Lung (tissue), 12 donors: Measurements from ENCODE around the gene NHLH1. TPM values are rescaled to one million over a fixed set of nuclear protein-coding genes. Genes with fewer than 3 reads are reported as not detected.

Experiments used
- ATAC-seq: fragments of 200-7000 bp; cut with Tn5 transposase; one replicate; pipeline ENCODE4 v1.9.1; 2020; ENCODE audit warnings: moderate number of reproducible peaks; ENCODE audit not compliant: insufficient read depth, low FRiP score
- DNase-seq, 3 donors: peaks; one replicate each; pipeline ENCODE4 v3.0.0-alpha.2; 2013 to 2017
- H3K27ac ChIP-seq, 2 donors: one replicate each; pipeline ENCODE4 v1.5.1; 2013; ENCODE audit warnings: mild to moderate bottlenecking in 2 of 2, moderate library complexity in 2 of 2, control low read depth in 1 of 2, inconsistent platforms in 1 of 2, low read depth in 1 of 2, low read length in 1 of 2
- H3K27me3 ChIP-seq, 3 donors: one replicate each; pipeline ENCODE4 v1.5.1; 2013; ENCODE audit warnings: low read length in 2 of 3; ENCODE audit not compliant: control insufficient read depth in 3 of 3, insufficient read depth in 3 of 3
- H3K36me3 ChIP-seq, 4 donors: one replicate each; pipeline ENCODE4 v1.5.1; 2013; ENCODE audit warnings: low read length in 4 of 4, mild to moderate bottlenecking in 1 of 4, moderate library complexity in 1 of 4; ENCODE audit not compliant: control insufficient read depth in 4 of 4, insufficient read depth in 4 of 4
- H3K4me1 ChIP-seq, 5 donors: one replicate each; pipeline ENCODE4 v1.5.1; 2013; ENCODE audit warnings: low read length in 5 of 5, mild to moderate bottlenecking in 2 of 5, moderate library complexity in 1 of 5; ENCODE audit not compliant: control insufficient read depth in 5 of 5, insufficient read depth in 5 of 5
- H3K4me3 ChIP-seq: one replicate; pipeline ENCODE4 v1.5.1; 2013; ENCODE audit warnings: mild to moderate bottlenecking, control low read depth, moderate library complexity
- H3K9ac ChIP-seq, 2 donors: one replicate each; pipeline ENCODE4 v1.5.1; 2013; ENCODE audit warnings: low read length in 2 of 2, control low read depth in 1 of 2; ENCODE audit not compliant: insufficient read depth in 1 of 2
- H3K9me3 ChIP-seq, 4 donors: one replicate each; pipeline ENCODE4 v1.5.1; 2013; ENCODE audit warnings: low read length in 3 of 4, mild to moderate bottlenecking in 1 of 4, moderate library complexity in 1 of 4; ENCODE audit not compliant: control insufficient read depth in 4 of 4, insufficient read depth in 3 of 4
- WGBS, 2 donors: extraction: QIAGEN DNeasy Blood & Tissue Kit; methylation state at CpG; one replicate each; pipeline ENCODE4 v1.1.7; 2013; 5-methylcytosine and 5-hydroxymethylcytosine counted together
- polyA plus RNA-seq, 2 donors: library from polyadenylated mRNA; stranded (reverse); fragments of 200-250 nt; gene quantifications; one replicate each; pipeline ENCODE4 v1.2.1, GENCODE V29; 2013
- total RNA-seq, 2 donors: library from RNA; depleted of rRNA in 1 of 2; stranded (reverse); fragments of >200 nt in 1 of 2; gene quantifications; one replicate each; pipeline ENCODE4 v1.2.1, GENCODE V29; 2014 to 2021
- TF ChIP-seq, protein P1 (sequence below): IDR thresholded peaks from 2 replicates; pipeline ENCODE4 v1.5.1; 2012; ENCODE audit warnings: mild to moderate bottlenecking; ENCODE audit errors: control extremely low read depth, extremely low read depth
- donor health status: control.
- donor health status: control.
- donor health status: Bipolar disorder and iron deficiency.
- donor health status: healthy.
- donor health status: DM: yes; HTN: yes; CAD: no.

NHLH1 gene
- total and polyA plus RNA-seq, 4 donors, result 0.09 to 0.21 (median 0.15) TPM

DNA sequence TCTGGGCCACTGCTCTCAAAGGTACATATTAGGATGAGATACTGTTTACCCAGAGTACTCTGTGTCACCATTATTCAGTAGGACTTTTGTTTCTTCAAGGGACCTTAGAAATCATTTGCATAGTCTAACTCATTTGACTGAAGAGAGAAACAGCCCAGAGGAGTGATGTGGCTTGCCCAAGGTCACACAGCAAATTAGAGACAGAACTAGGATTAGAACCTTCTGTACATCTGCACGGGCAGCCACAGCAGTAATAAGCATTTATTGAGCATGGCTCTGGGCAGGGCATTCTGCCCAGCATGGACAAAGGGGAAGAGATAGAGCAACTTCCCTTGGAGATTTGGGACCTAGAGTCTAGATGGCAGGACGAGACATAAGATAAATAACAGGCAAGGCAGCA, 5.7 kb upstream of the NHLH1 start:
- DNase-seq (no peak), ATAC-seq (no peak)
- Histone ChIP-seq H3K9me3 (peaks cover 0 to 2% (median 0%) of the 10 kb centered on the region in 4 donors), H3K36me3 (peaks cover 7 to 32% (median 16%) of the 10 kb centered on the region in 4 donors), H3K9ac (no peak overlapping the region), H3K4me1 (no peaks in the 10 kb centered on the region), H3K27me3 (peaks cover 0 to 3% (median 0%) of the 10 kb centered on the region in 3 donors), H3K4me3 (no peak overlapping the region), H3K27ac (no peak overlapping the region)
- TF ChIP-seq, protein P1, sequence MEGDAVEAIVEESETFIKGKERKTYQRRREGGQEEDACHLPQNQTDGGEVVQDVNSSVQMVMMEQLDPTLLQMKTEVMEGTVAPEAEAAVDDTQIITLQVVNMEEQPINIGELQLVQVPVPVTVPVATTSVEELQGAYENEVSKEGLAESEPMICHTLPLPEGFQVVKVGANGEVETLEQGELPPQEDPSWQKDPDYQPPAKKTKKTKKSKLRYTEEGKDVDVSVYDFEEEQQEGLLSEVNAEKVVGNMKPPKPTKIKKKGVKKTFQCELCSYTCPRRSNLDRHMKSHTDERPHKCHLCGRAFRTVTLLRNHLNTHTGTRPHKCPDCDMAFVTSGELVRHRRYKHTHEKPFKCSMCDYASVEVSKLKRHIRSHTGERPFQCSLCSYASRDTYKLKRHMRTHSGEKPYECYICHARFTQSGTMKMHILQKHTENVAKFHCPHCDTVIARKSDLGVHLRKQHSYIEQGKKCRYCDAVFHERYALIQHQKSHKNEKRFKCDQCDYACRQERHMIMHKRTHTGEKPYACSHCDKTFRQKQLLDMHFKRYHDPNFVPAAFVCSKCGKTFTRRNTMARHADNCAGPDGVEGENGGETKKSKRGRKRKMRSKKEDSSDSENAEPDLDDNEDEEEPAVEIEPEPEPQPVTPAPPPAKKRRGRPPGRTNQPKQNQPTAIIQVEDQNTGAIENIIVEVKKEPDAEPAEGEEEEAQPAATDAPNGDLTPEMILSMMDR, result no peak
- WGBS, 2 donors, result 82 to 89% methylated on average over 2 of the region's 2 CpGs

DNA sequence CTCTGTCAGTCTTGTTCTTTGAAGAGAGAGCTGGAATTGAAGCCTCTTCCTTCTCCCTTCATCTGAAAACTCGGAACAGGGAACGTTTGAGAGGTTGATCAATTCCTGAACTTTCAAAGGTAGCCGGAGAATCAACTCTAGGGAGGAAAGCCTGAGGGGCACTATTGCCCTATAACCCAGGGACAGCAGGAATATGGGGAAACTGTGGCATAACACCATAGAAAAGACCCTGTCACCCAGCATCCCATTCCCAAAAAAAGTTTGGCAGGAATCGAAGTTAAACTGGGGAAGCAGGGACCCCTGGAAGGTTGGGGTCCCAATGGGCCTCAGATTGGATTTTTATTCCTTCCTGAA, 5.1 kb upstream of the NHLH1 start:
- H3K4me1 ChIP-seq, result no peaks in the 10 kb centered on the region
- no peak overlapping the region for H3K27ac ChIP-seq
- peaks cover 0 to 2% (median 0%) of the 10 kb centered on the region in 4 donors for H3K9me3 ChIP-seq
- H3K36me3 ChIP-seq, result peaks cover 4 to 28% (median 13%) of the 10 kb centered on the region in 4 donors
- TF ChIP-seq, protein P1, result no peak
- WGBS, 2 donors, result 80 to 90% methylated on average over 4 of the region's 4 CpGs
- no peak overlapping the region for H3K9ac ChIP-seq
- no peak for ATAC-seq
- H3K27me3 ChIP-seq, result peaks cover 0 to 3% (median 0%) of the 10 kb centered on the region in 3 donors
- no peak for DNase-seq
- H3K4me3 ChIP-seq, result no peak overlapping the region

DNA sequence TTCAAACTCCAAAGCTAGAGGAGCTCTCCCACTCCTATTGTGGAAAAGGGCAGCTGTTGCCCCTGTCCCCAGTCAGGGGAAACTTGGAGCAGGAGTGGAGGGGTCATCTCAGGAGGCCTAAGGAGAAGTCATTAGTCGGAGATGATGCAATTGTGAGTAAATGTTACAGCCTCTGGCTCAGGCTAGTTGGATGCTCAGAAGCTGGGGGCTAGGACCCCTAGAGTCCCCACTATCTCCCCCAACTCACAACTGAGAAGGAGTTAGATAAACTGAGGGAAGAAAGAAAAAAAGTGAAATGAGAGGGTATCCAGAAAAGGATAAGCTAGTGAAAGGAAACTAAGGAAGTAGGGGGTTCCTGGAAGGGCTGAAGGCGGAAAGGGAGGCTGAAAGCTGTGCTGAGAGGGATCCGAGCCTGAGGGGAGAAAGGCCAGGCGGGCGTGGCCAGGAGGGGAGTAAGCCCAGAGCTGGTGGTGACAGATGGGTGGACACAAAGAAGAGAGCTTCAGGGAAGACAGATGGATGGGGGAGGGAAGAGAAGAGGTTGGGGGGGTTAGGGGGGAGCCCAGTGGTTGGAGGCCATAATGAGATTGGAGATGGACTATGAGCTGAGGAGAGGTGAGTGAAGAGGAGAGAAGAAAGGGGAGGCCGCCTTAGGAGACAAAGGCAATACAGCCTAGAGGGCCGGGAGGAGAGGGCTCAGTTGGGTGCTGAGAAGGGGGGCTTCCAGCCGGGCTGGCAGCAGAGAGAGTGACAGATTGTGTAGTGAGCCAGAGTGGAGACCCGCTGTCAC, 4.5 kb upstream of the NHLH1 start:
- ATAC-seq, result no peak
- Histone ChIP-seq H3K36me3 (peaks cover 4 to 22% (median 12%) of the 10 kb centered on the region in 4 donors), H3K27ac (no peak overlapping the region), H3K27me3 (peaks cover 0 to 3% (median 0%) of the 10 kb centered on the region in 3 donors), H3K4me1 (peaks cover 0 to 1% (median 0%) of the 10 kb centered on the region in 5 donors), H3K4me3 (no peak overlapping the region), H3K9me3 (no peaks in the 10 kb centered on the region), H3K9ac (no peak overlapping the region)
- WGBS, 2 donors, result 75 to 83% methylated on average over 9 of the region's 9 CpGs
- TF ChIP-seq, protein P1, result no peak
- DNase-seq, result no peak
